ENCODE measurements around the gene MTMR6.

Gene MTMR6

DNA sequence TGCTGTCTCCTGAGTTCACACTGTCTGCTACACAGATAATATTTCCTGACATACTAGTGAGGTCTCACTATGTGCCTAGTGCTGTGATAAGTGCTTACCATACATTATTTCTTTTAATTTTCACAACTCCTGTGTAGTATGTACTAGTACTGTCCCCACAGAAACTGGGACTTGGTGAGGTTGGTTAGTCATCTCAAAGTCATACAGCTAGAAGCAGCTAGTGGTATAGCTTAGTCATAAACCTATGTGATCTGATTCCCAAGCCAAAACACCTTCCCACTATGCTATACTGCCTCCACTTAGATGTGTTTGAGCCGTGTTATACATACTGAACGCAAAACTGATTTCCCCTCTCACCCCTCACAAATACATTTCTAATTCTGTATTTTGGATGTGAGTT, 10.5 kb downstream of the MTMR6 start:
- no peak for DNase-seq

DNA sequence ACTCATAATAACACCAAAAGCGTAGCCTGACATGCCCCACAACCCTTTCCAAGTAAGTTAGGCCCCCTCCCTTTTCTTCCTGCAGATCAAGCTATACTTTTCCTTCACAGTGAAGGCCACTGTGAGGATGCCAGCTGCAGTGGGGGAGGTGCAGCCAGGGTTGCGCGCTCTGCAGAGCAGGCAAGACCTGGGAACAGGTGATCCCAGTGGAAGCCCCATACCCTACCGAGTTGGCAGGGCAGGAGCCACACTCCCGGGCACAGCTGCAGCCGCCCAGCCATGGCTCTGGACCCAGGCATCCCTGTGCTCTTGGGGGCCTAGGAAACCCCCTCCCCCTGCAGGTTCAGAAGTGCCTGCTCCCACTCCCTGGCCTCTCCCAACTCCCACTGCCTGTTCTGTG, 18.7 kb downstream of the MTMR6 start:
- DNase-seq = no peak

DNA sequence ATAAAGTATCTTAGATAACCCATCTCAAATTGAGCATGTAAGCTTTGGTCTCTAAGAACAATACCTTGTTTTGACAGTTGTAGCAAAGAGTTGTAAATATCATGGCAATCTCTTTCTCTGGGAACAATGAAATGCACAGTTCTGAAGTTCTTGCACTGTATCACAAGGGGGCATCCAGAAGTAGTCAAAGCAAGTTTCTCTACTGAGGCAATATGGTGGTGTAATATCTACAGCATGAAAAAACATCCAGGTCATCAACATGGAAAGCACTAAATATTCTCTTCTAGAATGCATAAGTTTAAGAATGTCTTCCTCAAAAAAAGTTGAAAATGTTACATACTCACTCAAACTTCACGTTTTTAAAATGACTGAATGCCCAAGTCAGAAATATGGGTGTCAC, 19.6 kb downstream of the MTMR6 start:
- no peak for DNase-seq

DNA sequence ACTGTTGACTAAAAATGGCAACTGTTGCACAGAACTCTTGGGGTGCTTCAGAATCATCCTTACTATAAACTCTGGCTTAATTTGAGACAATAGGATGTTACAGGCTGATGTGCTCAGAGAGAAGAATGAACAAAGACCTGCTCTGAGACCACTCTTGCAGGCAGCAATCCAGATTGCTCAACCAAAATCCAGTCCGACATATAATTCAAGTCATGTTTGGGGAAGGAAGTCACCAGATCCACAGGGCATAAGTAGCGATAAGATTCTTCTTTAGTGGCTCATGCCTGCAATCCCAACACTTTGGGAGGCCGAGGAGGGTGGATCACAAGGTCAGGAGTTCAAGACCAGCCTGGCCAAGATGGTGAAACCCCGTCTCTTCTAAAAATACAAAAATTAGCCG, 20.6 kb downstream of the MTMR6 start:
- no peak for DNase-seq

DNA sequence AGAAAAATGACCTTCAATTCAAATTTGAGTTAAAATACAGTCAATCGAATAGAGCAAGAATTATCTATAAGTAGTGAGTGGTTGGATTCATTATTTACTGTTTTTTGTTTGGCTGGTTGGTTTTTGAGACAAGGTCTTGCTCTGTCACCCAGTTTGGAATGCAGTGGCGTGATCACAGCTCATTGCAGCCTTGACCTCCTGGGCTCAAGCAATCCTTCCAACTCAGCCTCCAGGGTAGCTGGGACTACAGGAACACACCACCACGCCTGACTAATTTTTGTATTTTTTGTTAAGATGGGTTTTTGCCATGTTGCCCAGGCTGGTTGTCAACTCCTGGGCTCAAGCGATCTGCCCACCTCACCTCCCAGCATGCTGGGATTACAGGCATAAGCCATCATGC, 25.0 kb downstream of the MTMR6 start:
- DNase-seq = no peak

DNA sequence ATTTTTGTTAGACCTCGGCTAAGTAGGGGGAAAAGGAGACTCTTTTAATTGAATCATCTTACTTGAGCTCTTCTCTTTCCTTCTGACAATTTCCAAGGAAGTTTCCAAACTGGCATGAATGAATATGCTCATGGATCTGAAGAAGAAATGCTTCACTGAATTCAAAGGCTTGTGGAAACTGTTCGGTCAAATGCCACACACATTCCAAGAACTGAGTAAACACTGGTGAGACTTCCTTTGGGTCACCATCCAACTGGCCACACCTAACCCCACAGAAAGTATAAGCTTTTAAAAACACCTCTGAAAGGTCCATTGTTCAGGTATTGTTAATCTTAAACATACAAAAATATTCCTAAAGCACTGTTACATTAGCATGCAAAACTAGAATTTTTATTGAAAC, 33.6 kb downstream of the MTMR6 start:
- DNase-seq = no peak

DNA sequence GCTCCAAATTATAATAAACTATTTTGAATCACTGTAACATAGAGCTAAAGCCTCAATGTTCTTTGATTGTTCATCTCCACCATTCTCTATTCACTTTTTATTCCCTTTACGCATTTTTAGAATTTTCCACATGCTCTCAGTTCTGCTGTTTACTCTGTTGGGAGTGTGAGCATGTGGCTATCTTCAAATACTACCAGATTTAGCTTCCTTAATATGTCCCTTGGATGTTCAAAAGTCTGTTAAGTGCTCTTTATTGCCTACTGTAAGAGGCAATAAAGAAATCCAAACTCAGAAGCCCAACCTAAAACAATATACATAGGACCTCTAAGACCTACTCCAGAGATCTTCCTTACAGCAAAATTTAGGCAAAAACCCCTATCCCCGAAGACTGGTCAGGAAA, 34.5 kb downstream of the MTMR6 start:
- no peak for DNase-seq

DNA sequence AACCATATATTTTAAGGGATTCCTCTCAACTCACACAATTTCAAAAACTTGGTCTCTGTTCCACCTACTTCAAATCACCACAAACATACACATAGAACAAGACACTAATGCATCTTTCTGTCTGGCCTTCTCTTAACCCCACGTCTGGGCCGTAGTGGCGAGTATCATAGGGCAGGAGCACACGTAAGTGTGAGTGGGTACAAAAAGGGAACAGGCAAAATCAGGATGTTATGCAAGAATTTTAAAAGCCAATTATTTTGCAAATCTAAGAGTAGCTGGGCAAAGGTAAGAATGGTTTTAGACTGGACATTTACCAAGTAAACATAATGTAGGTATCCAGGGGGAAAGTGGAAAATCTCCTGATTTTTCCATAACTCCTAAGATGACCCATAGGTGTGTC, 35.1 kb downstream of the MTMR6 start:
- no peak for DNase-seq

DNA sequence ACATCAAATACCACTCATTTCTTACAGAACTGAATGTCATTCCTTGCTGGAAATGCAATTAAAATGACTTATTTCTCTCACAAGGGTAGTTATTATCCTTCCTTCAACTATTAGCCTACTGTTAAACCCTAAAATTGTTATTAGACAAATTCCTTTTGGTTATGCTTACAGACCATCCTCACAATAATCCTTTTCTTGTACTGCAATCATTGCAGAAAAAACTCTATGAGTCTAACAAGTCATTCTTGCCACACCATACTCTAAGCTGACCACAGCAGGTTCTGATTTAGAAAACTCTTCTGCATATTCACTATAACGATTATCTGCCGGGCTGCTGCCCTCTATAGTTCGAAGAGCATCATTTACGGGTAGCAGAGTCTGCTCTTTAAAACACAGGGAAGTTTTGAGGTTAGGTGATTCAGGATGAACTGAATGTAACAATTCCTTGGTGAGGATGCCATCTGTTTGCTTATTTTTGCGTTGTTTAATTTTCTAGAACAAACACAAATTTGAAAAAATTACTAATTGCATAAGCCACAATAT, 38.2 kb downstream of the MTMR6 start:
- no peak for DNase-seq

DNA sequence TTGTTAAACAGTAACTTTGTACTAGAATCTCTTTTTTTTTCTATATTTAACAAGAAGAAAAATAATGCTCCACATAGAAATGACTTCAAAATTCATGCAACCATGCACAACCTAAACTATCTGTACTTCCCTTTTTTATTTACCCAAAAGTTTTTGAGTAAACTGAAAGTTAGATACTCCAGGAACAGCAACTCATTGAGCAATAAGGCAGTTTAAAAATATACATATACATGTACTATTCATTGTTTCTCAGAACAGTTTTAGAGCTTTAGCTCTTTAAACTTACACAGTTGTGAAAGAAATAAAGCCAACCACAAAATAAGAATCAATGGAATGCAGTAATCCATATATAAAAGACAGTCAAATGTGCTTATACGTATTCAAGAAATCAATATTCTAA, 39.2 kb downstream of the MTMR6 start:
- DNase-seq = no peak

DNA sequence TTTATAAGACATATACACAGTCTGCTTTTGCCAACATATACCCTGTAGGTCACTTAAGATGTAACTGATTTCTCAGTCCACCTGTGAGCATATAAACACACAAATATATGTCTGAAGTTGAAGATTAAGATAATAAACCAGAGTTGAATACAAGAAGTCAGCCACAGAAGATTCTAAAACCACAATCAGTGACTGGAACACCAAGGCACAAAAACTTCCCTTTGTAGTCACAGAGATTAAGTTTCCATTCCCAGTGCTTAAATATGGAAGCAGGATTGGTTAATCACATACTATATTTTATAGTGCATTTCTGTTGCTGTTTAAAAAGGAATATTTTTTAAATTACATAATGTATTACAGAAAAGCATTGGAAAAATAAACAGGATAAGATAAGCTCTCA, 39.9 kb downstream of the MTMR6 start:
- no peak for DNase-seq

DNA sequence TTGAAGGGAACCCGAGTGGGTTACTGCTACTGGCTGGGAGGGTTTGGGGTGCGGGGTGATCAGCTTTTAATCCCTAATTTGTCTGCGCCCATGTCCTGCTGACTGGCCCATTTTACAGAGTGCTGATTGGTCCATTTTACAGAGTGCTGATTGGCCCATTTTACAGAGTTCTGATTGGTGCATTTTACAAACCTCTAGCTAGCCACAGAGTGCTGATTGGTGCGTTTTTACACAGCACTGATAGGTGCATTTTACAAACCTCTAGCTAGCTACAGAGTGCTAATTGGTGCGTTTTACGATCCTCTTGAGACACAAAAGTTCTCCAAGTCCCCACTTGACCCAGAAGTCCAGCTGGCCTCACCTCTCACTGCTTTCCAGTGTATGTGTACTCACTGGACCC, 43.2 kb downstream of the MTMR6 start:
- no peak for DNase-seq

DNA sequence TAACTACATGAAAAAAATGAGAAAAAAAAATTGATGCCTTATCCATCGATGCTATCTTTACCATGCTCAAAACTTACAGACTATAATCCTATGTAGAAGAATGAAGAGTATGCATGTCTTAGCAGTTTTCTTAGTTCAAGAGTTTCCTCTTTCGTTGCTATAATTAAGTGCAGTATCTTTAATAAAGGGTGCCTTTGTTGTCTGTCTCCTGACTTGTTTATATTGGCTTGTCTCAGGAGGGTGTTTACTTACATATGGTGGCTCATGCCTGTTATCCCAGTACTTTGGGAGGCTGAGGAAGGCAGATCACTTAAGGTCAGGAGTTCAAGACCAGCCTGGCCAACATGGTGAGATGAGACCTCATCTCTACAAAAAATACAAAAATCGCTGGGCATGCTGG, 44.3 kb downstream of the MTMR6 start:
- DNase-seq = no peak

DNA sequence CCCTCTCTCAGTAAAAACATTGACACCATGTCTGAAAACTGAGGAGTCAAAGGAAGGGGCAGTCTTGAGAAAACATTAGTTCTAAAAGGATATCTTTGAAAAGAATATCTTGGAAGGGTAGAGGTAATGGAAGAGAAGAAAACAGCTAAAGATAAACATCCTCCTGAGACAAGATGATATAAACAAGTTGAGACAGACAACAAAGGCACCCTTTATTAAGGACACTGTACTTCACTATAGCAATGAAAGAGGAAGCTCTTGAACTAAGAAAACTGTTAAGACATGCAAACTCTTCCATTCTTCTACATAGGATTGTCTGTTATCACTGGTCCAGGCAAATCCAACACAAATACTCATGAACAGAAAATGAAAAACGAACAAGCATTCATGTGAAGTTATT, 46.3 kb downstream of the MTMR6 start:
- no peak for DNase-seq

DNA sequence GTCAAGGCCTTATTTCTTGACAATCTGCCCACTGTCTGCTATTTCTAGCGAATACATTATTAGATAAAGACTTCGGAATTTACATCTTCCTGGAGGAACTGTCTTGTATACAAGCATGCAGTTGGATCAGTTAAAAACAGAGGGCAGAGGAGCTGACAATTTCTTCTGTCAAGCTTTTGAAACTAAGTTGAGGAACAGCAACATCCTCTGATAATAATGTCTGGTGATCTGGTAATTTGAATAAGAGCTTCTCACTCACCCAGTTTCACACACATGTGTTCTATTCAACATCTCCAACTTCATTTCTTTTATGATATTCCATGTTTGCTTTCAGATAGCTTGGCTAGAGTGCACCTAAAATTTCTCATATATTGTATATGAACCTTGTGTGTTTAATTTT, 50.2 kb downstream of the MTMR6 start:
- no peak for DNase-seq

DNA sequence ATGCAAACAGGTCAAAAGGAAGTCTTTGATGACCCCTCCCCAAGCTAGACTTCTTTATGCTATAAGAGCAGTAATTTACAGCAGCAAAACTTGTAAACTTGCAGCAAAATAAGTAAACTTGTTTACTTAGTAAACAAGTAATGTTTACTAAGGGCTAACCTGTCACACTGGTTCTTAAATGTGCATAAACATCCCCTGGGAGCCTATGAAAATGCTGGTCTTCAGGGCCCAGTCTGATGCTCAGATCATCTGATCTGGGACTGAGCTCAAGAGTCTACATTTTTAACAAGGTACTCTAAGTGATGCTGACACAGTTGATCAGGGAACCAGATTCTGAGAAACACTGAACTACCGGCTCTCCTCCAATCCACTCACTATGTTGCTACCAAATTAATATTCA, 53.4 kb downstream of the MTMR6 start:
- no peak for DNase-seq

DNA sequence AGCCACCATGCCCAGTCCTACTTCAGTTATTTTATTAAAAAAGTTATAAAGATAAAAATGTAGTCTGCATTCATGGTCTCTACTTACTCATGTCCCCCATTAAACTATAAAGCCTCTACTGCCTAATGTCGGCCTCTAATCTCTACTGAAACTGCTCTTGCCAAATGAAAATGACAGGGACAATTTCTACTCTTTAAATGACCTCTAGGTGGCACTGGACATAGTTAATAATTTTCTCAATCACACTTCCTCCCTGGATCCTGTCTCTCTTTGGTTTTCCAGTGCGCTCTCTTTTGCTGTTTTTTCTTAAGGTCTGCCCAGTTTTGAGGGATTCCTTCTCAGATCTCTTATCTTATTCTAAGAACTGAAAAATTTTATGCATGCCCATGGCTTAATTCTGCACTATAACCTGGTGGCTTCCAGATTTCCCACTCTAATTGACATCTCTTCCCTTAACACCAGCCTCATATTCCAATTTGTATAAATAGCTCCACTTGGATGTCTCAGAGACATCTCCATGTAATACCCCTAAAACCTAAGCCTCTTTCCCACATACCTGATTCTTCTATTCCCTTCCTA, 54.3 kb downstream of the MTMR6 start:
- DNase-seq = no peak

DNA sequence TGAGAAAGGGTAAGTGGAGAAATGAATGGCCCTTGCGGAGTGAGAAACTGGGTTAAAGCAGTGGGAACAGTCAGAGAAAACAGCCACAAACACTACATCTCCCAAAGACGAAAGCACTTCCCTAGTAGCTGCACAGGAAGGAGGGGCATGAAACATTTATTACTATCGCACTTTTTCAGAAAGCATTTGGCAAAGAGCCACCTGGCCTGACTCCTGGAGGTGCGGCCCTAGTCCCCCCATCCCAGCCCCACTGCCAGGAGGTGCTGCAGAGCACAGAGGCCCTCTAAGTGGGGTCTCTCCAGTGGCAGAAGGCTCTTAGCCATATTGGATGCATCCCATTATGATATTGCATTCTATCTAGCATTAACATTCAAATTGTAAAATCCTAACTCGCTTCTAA, 55.8 kb downstream of the MTMR6 start:
- no peak for DNase-seq

DNA sequence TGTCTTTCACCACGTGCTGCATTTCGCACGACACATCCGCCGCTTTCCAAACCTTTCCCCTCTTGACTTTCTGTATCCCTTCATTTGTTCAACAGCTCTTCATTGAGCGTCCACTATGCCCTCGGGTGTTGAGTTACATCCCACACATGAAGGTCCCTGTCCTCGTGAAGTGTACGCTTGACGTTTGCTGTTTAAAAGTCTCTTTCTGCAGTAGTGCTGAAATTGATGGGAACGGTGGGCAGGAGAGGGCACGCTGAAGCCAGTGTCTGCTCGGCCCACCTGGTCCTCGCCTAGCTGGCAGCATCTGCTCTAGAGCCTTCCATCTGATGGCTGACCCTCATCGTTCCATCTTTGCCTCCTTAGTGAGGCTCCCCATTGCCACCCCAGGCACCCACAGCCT, 59.6 kb downstream of the MTMR6 start:
- no peak for DNase-seq

DNA sequence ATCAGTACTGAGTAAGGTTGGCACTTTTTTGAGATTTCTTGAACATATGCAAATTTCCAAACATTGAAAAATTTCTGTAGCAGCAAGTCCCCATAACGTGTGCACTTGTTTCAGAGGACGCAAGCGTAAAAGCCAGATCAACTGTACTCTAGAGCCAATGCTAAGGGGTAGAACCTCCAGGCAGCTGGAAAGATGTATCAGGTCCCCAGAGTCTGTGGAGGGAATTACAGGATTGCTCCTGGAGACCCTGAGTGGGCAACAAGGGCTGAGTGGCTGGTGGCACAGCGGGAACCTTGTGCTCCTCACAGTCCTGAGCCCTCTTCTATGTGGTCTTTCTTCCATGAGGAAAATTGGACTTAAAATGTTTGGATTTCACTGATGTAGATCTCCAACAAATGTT, 61.3 kb downstream of the MTMR6 start:
- no peak for DNase-seq

DNA sequence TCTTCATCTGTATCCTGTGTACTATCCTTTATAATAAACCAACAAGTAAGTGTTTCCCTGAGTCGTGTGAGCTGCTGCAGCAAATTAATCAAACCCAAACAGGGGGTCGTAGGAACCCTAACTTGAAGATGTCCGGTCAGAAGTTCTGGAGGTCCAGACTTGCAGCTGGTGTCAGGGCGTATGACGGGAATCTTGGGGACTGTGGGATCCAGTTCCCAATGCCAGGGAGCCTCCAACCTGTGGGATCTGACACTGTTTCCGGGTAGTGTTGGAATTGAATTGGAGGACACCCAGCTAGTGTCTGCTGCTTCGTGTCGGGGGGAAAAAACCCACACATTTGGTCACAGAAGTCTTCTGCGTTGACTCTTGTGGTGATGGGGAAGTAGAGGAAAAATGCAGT, 63.1 kb downstream of the MTMR6 start:
- no peak for DNase-seq

DNA sequence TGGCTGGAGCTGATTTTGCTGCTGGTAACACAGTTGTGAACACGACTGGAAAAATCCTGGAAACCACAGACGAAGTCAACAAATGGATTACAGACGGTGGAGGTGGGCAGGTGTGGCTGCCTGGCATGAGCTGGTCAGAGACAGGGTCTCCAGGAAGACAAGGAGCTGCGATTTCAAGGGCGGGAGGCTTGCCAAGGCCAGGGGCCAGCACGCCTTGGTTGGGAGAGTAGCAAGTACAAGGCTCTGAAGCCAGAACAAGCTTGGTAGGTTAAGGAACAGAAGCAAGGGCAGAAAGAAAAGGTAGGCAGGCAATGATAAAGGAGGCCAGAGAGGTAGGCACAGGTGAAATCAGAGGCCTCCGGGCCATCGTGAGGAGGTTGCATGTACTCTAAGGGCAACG, 64.5 kb downstream of the MTMR6 start:
- no peak for DNase-seq

DNA sequence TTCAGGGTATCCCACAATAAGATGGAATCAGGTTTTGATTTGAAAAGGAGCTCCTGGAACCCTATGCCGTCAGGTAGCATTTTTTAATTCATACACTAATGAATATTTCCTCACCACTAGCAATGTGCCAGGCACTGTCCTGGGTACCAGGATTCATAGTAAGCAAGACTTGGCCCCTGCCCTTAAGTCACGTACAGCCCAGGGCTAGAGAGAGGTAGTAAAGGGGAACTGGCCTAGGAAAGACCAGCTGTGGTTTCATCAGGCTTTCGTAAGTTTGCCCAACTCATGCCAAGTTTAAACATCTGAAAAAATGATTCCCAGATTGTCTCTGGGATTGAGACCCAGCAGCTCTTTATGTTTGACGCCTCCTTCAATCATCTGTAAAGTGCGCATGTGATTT, 69.3 kb downstream of the MTMR6 start:
- no peak for DNase-seq

DNA sequence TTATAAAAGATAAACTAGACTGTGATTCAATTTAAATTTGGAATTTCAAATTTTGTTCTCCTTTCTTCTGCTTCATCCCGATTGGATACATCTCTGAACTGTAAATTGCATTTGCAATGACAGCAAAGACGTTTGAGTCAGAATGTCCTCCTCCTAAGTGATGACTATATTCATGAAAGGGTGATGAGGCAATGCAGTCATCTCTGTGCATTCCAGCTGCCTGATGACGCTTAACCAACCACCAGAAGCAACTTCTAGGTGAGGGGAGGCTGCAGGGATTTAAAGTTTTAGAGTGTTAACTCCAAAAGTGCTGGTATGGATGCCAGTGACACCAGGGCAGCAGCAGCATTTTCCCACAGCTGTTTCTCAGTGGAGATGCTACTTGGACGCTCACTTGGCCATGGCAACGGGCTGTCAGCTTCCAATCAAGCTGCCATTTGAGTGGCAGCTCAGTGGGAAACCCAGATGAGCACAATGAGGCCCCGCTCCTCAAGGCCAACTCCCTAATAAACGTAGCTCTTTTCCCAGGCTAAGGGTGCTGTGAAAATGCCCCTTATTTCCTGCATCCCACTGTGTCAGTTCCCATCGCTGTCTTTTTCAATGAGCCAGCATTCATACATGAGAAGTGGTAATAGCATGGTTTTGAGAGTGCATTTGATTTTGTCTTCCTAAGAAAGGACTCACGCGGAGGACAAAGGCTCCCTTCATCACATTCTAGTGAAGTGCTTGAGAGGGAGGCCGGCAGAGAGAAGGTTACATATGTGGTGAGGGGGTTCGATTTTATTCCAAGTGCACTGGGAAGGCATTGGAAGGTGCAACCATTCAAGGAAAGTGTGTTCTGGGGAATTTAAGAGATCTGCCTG, 70.0 kb downstream of the MTMR6 start:
- no peak for DNase-seq

DNA sequence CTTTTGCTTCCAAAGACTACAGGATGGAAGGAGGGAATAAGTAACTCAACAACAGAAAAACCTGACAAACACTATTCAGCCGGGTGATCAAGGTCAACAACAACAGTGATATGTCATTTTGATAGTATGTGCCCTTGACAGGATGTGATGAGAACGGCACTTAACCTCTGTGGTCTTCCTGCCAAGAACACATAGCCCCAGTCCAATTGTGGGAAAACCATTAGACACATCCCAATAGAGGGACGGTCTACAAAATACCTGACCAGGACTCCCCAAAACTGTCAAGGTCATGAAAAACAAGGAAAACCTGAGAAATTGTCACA, 72.1 kb downstream of the MTMR6 start:
- DNase-seq = no peak

All from T-helper 9 cell (primary cell).